Colonic mucosa (tissue), 4 donors: ENCODE results near the gene JOSD1. TPM values are rescaled to one million over a fixed set of nuclear protein-coding genes. Genes with fewer than 3 reads are reported as not detected.

ENCODE experiments used
- DNase-seq: peaks from one replicate; pipeline ENCODE4 v3.0.0-alpha.2; 2020
- H3K27ac ChIP-seq: fragments of 200-600 bp; one replicate; pipeline ENCODE4 v1.8.0; 2021
- H3K27me3 ChIP-seq: fragments of 200-600 bp; one replicate; pipeline ENCODE4 v1.8.0; 2021
- H3K36me3 ChIP-seq: fragments of 200-600 bp; one replicate; pipeline ENCODE4 v1.8.0; 2021
- H3K4me1 ChIP-seq: fragments of 200-600 bp; one replicate; pipeline ENCODE4 v1.8.0; 2021; ENCODE audit warnings: mild to moderate bottlenecking
- H3K4me3 ChIP-seq: fragments of 200-600 bp; one replicate; pipeline ENCODE4 v1.8.0; 2021
- H3K9ac ChIP-seq, 2 donors: one replicate each; pipeline ENCODE4 v1.7.0; 2013; ENCODE audit warnings: control low read depth in 2 of 2, low read depth in 2 of 2, low read length in 2 of 2
- H3K9me3 ChIP-seq: fragments of 200-600 bp; one replicate; pipeline ENCODE4 v1.8.0; 2021
- CTCF ChIP-seq: fragments of 200-600 bp; IDR thresholded peaks from one replicate; pipeline ENCODE4 v1.8.0; 2022; ENCODE audit warnings: antibody characterized with exemption, mild to moderate bottlenecking
- intact Hi-C: fragments of 100-400 bp; cut with DNase I; formaldehyde crosslinking; loops from one replicate; pipeline ENCODE4 v1.14.1; 2022
- total RNA-seq, 2 donors: library from RNA; stranded (reverse); fragmentation: NEBNext Ultra II Directional in 1 of 2; extraction: Animal tissue kit (Norgen Biotek cat#: 25700) in 1 of 2; gene quantifications; one replicate each; pipeline ENCODE4 v1.2.1, GENCODE V29; 2021
- donor health status: healthy.
- donor health status: DM: no; HTN: no; CAD: no.
- donor health status: DM: no; HTN: no; CAD: no.

The JOSD1 gene
- total RNA-seq, 2 donors from 2014 or later, result 52.4 to 108 TPM

DNA sequence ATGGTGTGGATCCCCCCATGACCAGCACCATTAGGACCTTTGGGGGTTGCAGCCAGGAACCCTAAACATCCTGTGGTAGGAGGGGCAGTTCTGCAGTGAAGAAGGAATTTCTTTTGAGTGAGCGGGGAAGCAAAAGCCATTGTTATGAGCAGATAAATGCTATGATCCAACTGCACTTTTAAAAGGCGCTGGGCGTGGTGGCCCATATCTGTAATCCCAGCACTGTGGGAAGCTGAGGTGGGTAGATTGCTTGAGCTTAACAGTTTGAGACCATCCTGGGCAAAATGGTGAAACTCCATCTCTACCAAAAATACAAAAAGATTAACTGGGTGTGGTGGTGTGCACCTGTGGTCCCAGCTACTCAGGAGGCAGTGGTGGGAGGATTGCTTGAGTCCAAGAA, 24.9 kb downstream of the JOSD1 start:
- Histone ChIP-seq H3K4me1 (no peaks in the 10 kb centered on the region), H3K27me3 (no peaks in the 10 kb centered on the region), H3K9me3 (no peaks in the 10 kb centered on the region), H3K27ac (no peak overlapping the region), H3K4me3 (no peak overlapping the region), H3K9ac (no peak overlapping the region), H3K36me3 (no peaks in the 10 kb centered on the region)
- no peak for TF ChIP-seq CTCF
- no peak for DNase-seq
- intact Hi-C loops, result no loop called here

GRCh38 chr22:38674888-38675287, 25.9 kb downstream of the JOSD1 start:
- no peak for DNase-seq
- Histone ChIP-seq H3K27ac (no peak overlapping the region), H3K9ac (no peak overlapping the region), H3K4me3 (no peak overlapping the region), H3K36me3 (no peaks in the 10 kb centered on the region), H3K9me3 (no peaks in the 10 kb centered on the region), H3K27me3 (no peaks in the 10 kb centered on the region), H3K4me1 (no peaks in the 10 kb centered on the region)
- no peak for TF ChIP-seq CTCF
- intact Hi-C loops, result no loop called here

GRCh38 chr22:38657045-38657909, 43.5 kb downstream of the JOSD1 start:
- Histone ChIP-seq H3K27me3 (no peaks in the 10 kb centered on the region), H3K4me3 (peak overlapping the region; percentile 94), H3K4me1 (peaks cover 5% of the 10 kb centered on the region), H3K9me3 (no peaks in the 10 kb centered on the region), H3K9ac (peak overlapping the region; percentile 86 to 92), H3K36me3 (peaks cover 6% of the 10 kb centered on the region), H3K27ac (peak overlapping the region; percentile 81)
- DNase-seq, result peak; percentile 38
- intact Hi-C loops, result no loop called here
- TF ChIP-seq CTCF, result no peak

DNA sequence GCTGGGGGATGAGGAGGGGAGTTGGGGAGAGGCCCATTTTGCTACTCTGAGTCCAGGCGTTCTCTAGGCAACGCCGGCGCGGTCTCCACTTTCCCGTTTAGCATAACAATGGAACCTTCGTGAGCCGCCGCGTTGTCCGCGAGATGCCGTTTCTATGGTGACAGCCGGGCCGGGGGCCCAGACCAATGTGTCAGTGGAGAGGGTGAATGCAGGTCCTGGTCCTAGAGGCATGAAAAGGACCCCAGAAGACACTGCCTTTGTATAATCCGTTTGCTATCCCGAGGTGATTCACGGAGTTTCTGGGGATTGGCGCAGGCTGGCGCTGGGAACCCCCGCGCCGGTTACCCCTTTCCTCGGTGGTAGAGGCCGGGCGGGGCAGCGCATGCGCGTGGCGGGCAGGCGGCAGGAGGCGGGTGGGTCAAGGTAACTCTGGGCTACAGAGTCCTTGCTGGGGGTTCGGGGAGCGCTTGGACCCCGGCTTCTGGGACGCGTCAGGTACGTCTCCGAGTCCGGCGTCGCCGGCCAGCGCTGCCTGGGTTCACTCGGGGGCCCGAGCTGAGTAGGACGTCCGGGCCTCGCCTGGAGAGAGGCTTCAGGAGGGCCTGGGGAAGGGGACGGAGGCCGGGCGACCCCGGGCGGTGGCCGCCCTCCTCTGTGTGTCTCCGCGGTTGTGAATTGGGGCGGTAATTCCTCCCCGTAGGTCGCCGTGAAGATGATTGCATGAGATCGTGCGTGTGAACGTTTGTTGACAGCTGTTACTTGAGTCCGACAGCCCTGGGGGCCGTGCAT, 44.3 kb downstream of the JOSD1 start, which contains the start of the genes CBY1 and FAM227A:
TSS of gene CBY1 (plus strand) at position 383 of the 789 bp plus-strand sequence. CDS start 11,417 bp downstream, outside the sequence.
TSS of gene FAM227A (minus strand) at position 137 of the 789 bp plus-strand sequence. CDS start 6,224 bp downstream, outside the sequence.
- peak; percentile 91 for DNase-seq
- Histone ChIP-seq H3K4me3 (peak within 1 kb of the TSS; percentile 94), H3K36me3 (peaks cover 6% of the 10 kb centered on the region), H3K9me3 (no peaks in the 10 kb centered on the region), H3K4me1 (peaks cover 5% of the 10 kb centered on the region), H3K27me3 (no peaks in the 10 kb centered on the region), H3K27ac (peak within 1 kb of the TSS; percentile 81), H3K9ac (peak within 1 kb of the TSS; percentile 86 to 92)
- no peak for TF ChIP-seq CTCF
- intact Hi-C loops, result no loop called here

DNA sequence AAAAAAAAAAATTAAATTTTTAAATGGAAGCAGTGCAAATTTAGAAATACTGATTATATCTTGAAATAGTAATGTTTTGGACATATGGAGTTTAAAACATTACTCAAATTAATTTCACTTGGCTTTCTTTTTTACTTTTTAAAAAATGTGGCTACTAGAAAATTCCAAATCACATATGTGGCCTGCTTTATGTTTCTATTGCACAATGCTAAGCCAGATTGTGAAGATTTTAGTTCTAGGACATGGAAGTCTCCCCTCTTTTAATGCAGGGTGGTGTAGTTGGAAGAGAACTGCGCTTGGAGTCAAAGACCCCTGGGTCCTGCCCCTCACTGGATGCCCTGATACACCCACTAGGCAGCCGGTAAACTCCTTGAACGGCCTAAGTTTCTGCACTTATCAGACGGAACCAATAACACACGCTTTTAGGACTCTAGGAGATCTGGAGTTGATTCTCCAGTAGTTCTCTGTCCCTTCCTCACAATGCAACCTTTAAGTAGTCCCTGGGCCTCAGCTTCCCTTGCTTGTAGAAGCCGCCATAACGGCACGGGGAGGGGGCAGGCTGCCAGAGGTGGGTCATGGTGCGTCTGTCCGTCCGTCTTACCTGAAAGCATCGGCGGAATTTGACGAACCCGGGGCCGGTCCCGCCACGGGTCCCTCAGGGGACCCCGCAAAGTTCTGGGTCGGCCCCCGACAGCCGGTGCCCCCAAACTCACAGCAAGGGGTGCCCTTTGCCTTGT, 45.1 kb downstream of the JOSD1 start:
- no peaks in the 10 kb centered on the region for H3K27me3 ChIP-seq

More for the DNA sequence above, 45.1 kb downstream of the JOSD1 start:
- peak overlapping the region; percentile 81 for H3K27ac ChIP-seq
- H3K9me3 ChIP-seq, result no peaks in the 10 kb centered on the region
- peaks cover 2% of the 10 kb centered on the region for H3K36me3 ChIP-seq
- peaks cover 5% of the 10 kb centered on the region for H3K4me1 ChIP-seq
- no peak for DNase-seq
- peak overlapping the region; percentile 94 for H3K4me3 ChIP-seq
- H3K9ac ChIP-seq, result peak overlapping the region; percentile 86 to 92
- no peak for TF ChIP-seq CTCF
- intact Hi-C loops, result no loop called here
